BE2C (cell line): ENCODE data around the gene PRR14.
A peak's percentile ranks its signal among the peaks of the same experiment; 100 is the strongest.

Source experiments
- DNase-seq: peaks from one replicate; pipeline ENCODE4 v3.0.0-alpha.2; 2020
- H3K27me3 ChIP-seq: fragments of 250-450 bp; sonication (Bioruptor Pico); 2 replicates; pipeline ENCODE4 v1.5.1; 2020; ENCODE audit warnings: mild to moderate bottlenecking
- H3K36me3 ChIP-seq: fragments of 250-450 bp; sonication (Bioruptor Pico); 2 replicates; pipeline ENCODE4 v1.5.1; 2020; ENCODE audit warnings: mild to moderate bottlenecking
- H3K4me1 ChIP-seq: fragments of 250-450 bp; sonication (Bioruptor Pico); 2 replicates; pipeline ENCODE4 v1.5.1; 2020
- H3K4me3 ChIP-seq: 2 replicates; pipeline ENCODE4 v1.5.1; 2011; ENCODE audit warnings: low read depth, low read length
- H3K9me3 ChIP-seq: fragments of 250-450 bp; sonication (Bioruptor Pico); 2 replicates; pipeline ENCODE4 v1.5.1; 2020
- TF ChIP-seq, protein P1 (sequence below): IDR thresholded peaks from 2 replicates; pipeline ENCODE4 v1.5.1; 2012; ENCODE audit warnings: mild to moderate bottlenecking, low read depth, low read length

PRR14 gene

DNA sequence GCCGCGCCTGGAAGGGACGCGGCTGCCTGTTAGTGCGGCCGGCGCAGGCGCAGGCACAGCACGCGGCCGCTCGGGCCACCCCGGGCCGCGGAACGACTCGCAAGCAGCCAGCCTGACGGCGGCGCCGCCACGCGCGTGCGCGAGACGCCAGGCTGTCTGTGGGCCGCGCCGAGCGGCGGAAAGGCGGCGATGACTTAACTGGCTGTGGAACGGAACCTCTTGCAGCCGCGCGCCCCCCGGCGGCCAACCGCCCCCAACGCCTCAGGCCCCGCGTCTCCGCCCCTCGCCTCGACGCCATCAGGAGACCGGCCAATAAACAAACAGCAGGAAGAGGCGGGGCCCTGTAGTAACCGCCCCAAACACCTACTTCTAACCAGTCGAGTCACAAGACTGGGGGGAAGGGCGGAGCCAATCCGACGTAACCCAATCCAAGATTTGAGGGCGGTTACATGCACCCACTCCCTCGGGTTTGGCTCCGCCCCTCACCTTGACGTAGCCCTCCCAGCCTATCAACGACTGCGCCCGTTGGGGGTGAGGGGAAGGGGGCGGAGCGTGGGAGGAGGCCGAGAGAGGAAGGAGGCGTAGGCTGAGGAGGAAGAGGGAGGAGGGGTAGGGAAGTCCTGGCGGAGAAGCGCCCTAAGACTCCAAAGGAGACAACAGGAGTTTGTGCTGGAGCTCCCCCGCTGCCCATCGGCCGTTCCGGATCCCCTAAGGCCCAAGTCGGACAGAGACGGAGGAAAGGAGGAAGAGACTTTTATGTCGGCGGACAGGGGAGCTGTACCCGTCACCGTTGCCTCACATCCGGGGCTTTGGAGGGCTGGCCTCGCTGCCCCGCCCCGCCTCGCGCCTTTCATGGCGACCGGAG is 7.3 kb downstream of the PRR14 start, which contains the start of gene FBRS:
TSS of gene FBRS (plus strand) at position 566 of the 865 bp plus-strand sequence. CDS start 1,088 bp downstream, outside the sequence.
- Histone ChIP-seq H3K4me1 (0 out of 2 replicates have a peak, but pooled peaks cover 3% of the 10 kb centered on the region), H3K27me3 (no peaks in the 10 kb centered on the region), H3K4me3 (peak within 1 kb of the TSS; percentile 70), H3K36me3 (peaks cover 21% of the 10 kb centered on the region), H3K9me3 (no peaks in the 10 kb centered on the region)
- TF ChIP-seq, protein P1, sequence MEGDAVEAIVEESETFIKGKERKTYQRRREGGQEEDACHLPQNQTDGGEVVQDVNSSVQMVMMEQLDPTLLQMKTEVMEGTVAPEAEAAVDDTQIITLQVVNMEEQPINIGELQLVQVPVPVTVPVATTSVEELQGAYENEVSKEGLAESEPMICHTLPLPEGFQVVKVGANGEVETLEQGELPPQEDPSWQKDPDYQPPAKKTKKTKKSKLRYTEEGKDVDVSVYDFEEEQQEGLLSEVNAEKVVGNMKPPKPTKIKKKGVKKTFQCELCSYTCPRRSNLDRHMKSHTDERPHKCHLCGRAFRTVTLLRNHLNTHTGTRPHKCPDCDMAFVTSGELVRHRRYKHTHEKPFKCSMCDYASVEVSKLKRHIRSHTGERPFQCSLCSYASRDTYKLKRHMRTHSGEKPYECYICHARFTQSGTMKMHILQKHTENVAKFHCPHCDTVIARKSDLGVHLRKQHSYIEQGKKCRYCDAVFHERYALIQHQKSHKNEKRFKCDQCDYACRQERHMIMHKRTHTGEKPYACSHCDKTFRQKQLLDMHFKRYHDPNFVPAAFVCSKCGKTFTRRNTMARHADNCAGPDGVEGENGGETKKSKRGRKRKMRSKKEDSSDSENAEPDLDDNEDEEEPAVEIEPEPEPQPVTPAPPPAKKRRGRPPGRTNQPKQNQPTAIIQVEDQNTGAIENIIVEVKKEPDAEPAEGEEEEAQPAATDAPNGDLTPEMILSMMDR: peak; percentile 63
- peak; percentile 100 for DNase-seq

DNA sequence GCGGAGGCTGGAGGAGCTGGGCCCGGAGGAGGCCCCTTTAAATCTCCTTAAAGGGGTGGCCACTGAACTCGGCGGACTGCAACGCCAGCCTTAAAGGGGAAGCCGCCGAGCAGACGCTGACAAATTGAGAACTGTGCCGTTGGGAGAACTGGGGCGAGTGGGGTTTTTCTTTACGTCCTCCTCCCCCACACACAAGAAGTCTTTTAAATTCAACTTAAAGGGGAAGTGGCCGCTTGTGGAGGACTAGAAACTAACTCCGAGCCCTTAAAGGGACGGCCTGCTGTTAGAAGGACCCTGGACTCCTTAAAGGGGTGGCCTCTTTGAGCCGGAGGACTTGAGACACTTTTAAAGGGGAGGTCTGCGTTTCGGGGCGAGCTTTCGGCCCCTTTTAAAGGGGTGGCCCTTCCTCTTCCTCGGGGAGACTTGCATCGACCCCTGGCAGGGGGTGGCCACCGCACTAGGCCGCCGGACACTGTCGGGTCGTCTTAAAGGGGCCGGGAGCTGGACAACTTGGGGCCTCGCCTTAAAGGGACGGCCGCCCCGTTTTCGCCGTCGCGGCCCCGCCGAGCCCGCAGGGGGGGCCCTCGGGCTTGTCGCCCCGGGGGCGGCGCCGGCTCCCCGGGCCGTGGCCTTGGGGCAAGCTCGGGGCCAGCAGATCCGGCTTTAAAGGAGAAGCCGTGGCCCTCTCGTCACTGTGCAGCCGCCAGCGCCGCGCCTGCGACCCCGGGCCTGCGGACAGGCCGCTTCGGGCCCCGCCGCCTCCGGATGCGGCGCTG is 8.2 kb downstream of the PRR14 start:
- Histone ChIP-seq H3K27me3 (no peaks in the 10 kb centered on the region), H3K4me3 (peak overlapping the region; percentile 66), H3K4me1 (0 out of 2 replicates have a peak, but pooled peaks cover 3% of the 10 kb centered on the region), H3K9me3 (no peaks in the 10 kb centered on the region), H3K36me3 (peaks cover 27% of the 10 kb centered on the region)
- peak; percentile 80 for DNase-seq
- TF ChIP-seq, protein P1: 0 out of 2 replicates have a peak, but pooled peaks have one; percentile 3

DNA sequence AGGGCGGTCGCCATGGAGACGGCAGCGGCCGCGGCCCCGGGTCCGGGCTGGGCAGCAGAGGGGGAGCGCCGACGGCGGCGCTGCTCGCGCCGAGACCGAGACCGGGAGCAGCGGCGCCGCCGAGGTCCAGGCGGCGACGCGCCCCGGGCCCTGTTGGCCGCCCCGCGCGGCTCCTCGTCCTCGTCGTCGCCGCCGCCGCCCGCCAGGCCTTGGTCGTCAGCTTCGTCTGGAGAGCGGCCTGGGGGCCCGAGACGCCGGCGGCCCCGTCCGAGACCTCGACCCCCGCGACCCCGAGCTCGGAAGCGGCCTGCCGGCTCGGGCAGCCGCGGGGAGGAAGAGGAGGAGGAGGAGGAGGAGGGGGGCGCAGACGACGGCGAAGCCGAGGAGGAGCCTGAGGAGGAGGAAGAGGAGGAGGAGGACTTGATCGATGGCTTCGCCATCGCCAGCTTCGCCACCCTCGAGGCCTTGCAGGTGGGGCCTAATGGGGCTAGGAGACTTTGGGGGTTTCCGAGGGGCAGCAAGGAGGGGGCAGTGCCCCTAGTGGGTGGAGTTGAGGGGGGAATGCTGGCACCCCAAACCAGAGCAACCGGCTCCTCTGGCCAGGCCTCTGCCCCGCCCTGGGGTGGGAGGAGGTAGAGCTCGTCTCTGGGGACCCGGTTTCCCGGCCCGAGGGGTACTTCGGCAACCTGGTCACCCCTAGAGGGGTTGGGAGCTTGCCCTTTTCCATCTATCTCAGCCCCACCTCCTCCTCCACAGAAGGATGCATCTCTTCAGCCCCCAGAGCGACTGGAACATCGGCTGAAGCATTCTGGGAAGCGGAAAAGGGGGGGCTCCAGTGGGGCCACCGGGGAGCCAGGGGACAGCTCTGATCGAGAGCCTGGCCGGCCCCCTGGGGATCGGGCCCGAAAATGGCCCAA is 9.0 kb downstream of the PRR14 start:
- TF ChIP-seq, protein P1: peak; percentile 10; the same call in 1 of the 2 replicates
- peak overlapping the region; percentile 66 for H3K4me3 ChIP-seq
- DNase-seq: peak; percentile 73
- no peaks in the 10 kb centered on the region for H3K27me3 ChIP-seq
- peaks cover 32% of the 10 kb centered on the region for H3K36me3 ChIP-seq
- no peaks in the 10 kb centered on the region for H3K9me3 ChIP-seq
- H3K4me1 ChIP-seq: 0 out of 2 replicates have a peak, but pooled peaks cover 3% of the 10 kb centered on the region

DNA sequence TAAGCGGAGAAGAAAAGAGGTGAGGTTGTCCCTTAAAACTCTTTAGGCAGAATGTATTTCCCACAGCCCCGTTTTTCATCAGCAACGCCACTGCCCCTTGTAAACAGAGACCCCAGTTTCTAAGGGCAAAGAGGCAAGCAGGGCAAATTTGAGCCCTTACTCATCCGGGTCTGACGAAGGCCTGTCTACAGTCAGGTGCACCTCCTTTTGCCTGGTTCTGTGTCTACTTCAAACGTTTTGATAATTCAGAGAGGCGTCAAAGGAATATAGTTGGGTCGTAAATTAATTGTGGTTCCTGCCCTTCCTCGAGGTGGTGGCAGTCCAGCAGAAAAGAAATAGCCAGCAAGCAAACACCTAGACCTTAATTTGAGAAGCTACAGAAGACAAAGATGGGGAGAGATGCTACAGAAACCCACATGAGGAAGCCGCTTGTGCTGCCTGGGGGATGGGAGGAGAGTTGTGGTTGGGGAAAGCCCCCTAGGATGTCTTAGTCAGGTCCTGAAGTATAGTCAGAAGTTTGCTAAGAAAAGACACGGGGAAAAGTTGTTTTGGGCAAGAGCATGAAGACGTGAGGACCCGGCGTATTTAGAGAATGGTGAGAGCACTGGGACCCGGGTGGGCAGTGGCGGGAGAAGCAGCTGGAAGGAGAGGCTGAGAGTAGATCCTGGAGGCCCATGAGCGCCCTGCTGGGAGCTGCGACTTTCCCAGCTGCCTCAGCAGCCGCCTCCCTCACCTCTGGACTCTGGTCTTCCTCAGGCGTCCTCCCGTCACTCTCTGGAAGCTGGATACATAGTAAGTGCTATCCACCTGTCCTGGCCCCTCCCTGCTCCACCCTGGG is 9.9 kb downstream of the PRR14 start:
- H3K4me3 ChIP-seq: peak overlapping the region; percentile 66
- TF ChIP-seq, protein P1: no peak
- 0 out of 2 replicates have a peak, but pooled peaks cover 3% of the 10 kb centered on the region for H3K4me1 ChIP-seq
- no peaks in the 10 kb centered on the region for H3K27me3 ChIP-seq
- peaks cover 36% of the 10 kb centered on the region for H3K36me3 ChIP-seq
- no peaks in the 10 kb centered on the region for H3K9me3 ChIP-seq
- DNase-seq: no peak

DNA sequence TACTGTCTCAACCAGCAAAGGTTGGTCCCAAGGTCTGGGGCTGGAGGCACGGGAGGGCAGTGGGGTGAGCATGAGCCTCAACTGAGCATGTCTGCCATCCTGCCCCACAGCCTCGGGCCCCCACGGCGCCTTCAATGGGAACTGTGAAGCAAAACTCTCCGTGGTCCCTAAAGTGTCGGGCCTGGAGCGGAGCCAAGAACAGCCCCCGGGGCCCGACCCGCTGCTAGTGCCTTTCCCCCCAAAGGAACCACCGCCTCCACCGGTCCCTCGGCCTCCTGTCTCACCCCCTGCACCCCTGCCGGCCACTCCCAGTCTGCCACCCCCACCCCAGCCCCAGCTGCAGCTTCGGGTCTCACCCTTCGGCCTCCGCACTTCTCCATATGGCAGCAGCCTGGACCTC is 11.7 kb downstream of the PRR14 start:
- DNase-seq: no peak
- TF ChIP-seq, protein P1: no peak
- Histone ChIP-seq H3K4me3 (no peak overlapping the region), H3K4me1 (no peaks in the 10 kb centered on the region), H3K36me3 (peaks cover 50% of the 10 kb centered on the region), H3K27me3 (no peaks in the 10 kb centered on the region), H3K9me3 (no peaks in the 10 kb centered on the region)
